HEK293 (cell line): ENCODE data around the gene ADAMTSL5.

Source experiments
- ZNF169 ChIP-seq: fragments of 450-650 bp; formaldehyde crosslinking; IDR thresholded peaks from 2 replicates; pipeline ENCODE4 v1.5.1; 2016; ENCODE audit warnings: missing biosample characterization, missing genetic modification characterization
- TF ChIP-seq, protein P1 (sequence below): fragments of 450-650 bp; formaldehyde crosslinking; IDR thresholded peaks from 2 replicates; pipeline ENCODE4 v1.5.1; 2016; ENCODE audit warnings: missing biosample characterization, missing genetic modification characterization

DNA sequence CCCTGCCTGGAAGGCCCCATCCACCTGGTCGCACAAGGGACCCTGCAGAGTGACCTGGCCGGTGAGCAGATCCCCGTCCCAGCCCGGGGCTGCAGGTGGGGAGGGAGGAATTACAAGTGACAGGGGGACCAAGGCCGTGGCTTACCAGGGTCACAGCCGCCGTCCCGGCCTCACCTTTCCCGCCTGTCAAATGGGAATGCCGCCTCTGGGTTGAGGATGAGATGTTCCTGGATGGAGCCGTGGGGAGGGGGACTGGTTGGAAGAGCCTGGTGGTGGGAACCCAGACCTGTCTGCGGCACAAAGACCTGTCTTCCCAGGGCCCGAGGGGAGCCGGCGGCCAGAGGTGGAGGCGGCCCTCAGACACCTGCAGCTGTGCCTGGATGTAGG is 16.6 kb upstream of the ADAMTSL5 start:
- TF ChIP-seq, protein P1, sequence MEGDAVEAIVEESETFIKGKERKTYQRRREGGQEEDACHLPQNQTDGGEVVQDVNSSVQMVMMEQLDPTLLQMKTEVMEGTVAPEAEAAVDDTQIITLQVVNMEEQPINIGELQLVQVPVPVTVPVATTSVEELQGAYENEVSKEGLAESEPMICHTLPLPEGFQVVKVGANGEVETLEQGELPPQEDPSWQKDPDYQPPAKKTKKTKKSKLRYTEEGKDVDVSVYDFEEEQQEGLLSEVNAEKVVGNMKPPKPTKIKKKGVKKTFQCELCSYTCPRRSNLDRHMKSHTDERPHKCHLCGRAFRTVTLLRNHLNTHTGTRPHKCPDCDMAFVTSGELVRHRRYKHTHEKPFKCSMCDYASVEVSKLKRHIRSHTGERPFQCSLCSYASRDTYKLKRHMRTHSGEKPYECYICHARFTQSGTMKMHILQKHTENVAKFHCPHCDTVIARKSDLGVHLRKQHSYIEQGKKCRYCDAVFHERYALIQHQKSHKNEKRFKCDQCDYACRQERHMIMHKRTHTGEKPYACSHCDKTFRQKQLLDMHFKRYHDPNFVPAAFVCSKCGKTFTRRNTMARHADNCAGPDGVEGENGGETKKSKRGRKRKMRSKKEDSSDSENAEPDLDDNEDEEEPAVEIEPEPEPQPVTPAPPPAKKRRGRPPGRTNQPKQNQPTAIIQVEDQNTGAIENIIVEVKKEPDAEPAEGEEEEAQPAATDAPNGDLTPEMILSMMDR (tag by site-specific recombination) = no peak
- TF ChIP-seq ZNF169 (tag by site-specific recombination) = no peak
